HG03159 (cell line): ENCODE measurements around the gene UBL4B.
"Not testable (repeated sequence)": the region's sequence is repeated elsewhere in the genome, so short reads cannot be mapped to it uniquely, and the experiment has no call there.

ENCODE experiments used
- ATAC-seq: cut with Tn5 transposase; IDR thresholded peaks from one replicate; pipeline ENCODE4 v1.9.1; 2021; ENCODE audit warnings: mild to moderate bottlenecking, moderate library complexity; ENCODE audit not compliant: unreplicated experiment

Gene UBL4B, protein sequence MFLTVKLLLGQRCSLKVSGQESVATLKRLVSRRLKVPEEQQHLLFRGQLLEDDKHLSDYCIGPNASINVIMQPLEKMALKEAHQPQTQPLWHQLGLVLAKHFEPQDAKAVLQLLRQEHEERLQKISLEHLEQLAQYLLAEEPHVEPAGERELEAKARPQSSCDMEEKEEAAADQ

DNA sequence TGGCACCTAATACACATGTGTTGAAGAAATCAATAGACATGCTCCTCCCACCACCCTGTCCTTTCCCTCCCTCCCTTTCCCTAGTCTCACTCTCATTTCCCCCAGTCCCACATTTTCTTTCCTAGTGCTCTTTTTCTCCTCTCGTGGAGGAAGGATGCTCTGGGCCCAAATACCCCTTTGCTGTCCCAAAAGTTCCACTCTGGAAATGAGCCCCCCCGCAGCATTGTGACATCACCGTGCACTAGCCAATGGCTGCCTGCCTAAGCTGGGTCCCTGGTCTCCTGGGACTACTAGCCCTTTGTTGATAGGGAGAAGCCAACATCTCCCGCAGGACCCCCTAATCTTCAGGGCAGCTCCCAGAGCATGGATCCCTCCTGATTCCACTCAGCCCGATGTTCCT lies at the start of gene UBL4B:
Gene UBL4B, plus strand, starts transcription at position 301 of the 400 bp plus-strand sequence. Its CDS starts 92 bp downstream, at position 393.
- no peak for ATAC-seq

DNA sequence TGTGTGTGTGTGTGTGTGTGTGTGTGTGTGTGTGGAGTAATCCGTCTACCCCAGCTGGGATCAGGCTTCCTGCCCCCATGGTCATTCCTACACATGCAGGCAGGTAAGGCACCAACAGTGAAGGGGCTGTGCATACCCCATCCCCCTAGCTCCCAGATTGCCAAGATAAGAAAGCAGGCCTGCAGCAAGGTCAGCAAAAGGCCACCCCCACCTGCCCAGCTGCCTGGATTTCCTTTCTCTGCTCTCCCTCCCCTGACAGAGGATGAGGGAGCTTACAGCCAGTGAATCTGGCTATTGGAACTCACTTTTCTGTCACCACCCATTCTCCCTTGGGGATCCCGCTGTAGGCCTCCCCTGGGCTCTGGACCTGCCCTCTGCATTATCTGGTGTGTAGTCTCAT lies 49.6 kb upstream of the UBL4B start:
- no peak for ATAC-seq

DNA sequence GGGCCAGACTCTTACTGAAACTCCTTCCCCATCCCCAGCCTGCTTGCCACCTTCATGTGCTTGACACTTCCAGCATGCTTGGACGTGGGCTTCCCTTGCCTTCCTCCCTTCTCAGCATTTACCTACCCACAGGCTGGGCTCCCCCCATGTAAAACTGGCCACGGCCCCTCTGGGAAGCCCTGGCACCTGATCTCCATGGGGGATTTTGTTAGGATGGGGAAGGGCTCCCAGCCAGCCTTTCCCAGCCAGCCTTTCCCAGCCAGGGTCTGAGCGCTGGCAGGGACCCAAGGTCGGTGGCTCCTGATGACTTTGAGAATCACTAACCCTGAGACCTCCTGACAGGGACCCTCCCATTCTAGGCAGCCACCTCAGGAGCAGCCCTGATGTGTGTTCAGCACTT lies 48.5 kb upstream of the UBL4B start:
- ATAC-seq = no peak

DNA sequence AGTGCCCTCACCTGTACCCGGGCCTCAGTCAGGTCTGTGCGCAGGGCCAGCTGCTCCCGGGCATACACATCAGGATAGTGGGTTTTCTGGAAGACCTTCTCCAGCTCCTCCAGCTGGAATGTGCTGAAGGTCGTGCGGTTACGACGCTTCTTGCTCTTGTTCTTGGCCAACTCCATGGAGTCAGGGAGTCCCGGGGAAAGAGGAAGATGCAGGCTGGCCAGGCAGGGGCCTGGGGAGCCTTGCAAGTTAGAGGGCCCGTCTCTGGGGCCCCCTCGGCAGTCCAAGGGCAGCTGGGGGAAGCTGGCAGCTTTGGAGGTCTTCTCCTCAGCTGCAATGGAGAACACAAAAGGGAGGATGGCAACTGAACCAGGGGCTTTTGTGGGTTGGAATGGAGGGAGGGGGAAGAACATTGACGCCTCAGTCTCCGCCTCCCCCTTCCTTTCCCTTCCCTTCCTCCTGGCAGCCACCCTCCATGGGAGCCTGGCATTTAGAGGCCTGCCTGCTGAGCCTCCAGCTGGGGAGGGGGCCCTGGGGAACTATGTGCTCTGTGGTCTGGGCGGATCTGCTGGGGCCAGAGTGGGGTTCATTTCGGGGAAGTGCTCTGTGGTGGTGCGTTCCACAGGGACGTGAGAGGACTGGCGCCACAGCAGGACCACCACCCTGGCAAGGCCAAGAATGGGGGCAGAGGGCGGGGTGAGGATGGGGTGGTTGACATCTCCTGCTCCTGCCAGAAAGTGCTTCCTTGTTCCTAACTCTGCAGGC lies 47.5 kb upstream of the UBL4B start:
- ATAC-seq = no peak

DNA sequence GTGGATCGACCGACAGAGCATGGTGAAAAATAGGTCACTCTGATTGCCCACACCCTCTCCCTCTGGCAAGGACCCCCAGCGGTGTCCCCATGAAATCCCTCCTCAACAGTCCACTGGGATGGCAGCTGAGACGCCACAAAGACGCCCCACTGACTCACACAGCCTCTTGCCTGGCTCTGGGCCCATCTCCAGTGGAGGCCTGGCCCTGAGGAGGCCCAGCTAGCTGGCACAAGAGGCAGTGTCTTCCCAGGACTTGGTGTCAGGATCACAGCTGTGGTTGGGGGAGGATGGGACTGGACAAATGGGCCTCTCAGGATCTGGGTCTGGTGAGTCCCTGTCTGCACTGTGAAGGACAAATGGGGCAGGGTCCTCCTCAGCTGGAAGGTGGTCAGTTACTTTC lies 46.4 kb upstream of the UBL4B start:
- no peak for ATAC-seq

DNA sequence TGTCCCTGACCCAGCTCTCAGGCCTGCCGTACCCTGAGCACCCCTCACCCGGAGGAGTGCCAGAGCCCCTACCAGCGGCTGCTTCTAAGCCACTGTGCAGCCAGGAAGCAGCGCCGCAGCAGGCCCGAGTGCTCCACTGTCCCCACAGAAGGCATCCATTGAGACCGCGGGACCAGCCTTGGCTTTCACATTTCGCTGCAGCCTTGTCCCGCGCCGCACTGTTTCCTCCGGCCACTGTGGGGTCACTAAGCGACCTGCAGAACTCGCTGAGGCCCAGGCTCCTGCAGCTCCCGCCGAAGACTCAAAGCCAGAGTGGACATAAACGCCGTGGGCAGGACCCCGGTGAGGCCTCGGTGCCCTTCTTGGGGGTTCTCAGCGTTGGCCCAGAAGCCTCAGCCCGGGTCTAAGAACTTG lies 44.8 kb upstream of the UBL4B start:
- no peak for ATAC-seq

DNA sequence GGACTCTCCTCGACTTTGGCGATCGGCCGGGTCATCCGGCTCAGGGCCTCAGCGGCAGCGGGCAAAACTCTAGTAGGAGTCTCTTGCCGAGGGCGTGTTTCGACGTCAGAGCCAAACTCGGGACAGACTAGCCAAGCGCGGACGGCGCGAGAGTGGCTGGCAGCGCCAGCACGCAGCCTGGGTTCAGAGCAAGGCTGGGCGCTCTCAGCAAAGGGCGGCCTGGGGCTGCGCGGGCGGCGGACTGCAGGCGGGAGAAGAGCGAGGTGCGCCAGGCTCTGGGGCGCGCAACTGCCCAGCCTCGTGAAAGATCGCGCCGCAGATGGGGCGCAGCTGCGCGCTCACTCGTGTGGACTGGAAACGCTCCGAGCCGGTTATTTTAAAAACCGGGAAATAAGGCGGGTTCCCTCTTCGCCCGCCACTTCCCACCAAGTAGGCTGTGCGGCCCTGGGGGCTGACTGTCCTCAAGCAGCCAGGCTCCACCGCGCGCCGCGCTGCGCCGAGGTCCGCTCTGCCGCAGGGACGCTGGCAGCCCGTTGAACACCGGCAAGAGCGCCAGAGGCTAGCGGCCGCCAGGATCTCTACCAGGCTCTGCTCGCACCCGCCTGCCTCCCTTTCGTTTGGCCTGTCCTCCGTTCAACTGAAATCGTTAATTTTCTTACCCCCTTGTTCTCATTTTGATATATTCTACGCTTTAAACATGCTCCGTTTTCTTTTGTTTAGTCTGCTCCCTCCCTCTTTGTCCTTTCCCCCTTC lies 44.2 kb upstream of the UBL4B start:
- ATAC-seq = no peak

DNA sequence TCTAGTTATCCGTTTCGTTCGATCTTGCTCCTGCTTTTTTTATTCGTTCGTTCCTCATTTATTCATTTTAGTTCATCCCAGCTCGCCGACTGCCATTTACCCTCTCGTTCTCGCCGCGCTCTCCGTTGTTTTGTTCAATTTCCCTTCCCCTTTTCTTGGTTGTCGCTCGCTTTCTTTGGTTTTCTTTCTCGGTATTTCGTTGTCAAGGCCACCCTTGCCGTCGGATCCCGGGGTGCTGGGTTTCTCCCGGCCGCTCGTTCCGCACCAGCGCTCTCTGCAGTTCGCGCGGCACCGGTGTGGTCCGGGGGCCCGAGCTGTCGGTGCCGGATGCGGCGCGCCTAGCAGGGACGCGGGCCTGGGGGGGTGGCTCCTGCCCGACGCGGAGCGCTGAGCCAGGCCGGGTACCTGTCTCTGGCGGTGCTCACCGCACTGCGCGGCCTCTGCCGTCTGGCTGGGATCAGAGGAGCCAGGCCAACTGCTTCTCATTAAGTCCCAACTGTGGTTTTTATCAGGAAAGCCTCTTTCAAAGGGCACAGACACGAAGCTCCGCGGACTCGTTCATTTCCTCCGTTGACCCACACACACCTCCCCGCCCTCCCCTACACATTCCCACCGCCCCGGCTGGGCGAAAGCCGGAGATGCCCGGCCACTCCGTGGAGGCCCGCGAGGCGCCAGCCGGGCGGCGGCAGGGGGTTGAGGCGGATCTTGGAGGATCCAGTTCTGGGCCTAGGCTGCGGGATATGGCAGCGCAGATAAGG lies 43.4 kb upstream of the UBL4B start:
- no peak for ATAC-seq

DNA sequence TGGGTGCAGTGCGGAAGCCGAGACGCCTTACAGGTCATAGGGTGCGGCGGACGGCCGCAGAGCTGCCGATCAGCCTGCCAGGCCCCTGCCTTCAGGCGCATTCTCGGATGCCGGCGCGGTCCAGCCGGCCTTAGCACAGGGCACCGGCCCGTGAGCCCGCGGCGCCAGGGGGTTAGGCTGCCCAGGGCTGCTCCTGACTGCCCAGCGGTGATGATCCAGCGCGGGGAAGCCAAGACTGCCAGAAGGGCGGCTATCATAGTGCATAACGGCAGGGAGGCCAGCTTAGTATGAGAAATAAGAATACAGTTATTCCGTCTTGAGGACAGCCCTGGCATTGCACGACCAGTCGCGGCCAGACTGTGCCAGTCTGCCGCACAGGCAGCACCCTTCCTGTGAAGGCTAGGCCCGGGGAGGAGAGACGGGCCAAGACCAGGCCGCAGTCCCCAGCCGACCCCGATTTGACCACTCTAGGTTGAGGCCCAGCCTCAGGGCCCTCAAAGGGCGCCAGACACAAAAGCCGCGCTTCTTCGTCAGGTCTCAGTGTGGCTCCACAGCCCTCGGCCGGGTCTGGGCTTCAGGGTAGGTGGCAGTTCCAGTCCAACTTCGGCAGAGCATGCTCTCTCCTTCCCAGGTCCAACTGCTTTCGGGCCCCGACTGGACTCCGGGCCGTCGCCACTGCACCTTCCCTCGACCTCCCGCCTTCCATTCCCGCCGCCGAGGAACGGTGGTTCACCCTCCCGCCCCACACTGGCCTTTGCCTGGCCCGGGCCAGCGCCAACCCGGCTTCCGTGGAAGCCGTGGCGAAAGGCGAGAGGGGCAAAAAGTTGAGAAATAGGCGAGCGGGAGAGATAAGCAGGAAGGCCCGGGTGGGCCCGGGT lies 42.6 kb upstream of the UBL4B start:
- ATAC-seq = no peak

DNA sequence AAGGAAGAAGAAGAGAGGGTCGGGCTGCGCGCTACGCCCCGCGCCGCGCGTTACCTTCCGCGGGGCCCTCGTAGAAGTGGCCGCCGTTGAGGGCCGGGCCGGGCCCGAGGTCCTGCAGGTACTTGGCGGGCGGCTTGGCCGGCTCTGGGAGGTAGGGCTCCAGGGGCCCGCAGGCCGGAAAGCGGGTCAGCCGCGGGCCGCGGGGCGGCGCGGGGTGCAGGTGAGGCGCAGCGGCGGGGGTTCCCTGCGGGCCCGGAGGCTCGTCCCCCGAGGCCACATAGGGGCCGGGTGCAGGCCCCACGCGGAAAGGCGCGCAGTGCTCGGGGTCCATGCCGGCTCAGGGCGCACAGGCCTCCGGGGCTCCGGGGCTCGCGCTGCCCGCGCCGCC lies 42.0 kb upstream of the UBL4B start:
- ATAC-seq = no peak

DNA sequence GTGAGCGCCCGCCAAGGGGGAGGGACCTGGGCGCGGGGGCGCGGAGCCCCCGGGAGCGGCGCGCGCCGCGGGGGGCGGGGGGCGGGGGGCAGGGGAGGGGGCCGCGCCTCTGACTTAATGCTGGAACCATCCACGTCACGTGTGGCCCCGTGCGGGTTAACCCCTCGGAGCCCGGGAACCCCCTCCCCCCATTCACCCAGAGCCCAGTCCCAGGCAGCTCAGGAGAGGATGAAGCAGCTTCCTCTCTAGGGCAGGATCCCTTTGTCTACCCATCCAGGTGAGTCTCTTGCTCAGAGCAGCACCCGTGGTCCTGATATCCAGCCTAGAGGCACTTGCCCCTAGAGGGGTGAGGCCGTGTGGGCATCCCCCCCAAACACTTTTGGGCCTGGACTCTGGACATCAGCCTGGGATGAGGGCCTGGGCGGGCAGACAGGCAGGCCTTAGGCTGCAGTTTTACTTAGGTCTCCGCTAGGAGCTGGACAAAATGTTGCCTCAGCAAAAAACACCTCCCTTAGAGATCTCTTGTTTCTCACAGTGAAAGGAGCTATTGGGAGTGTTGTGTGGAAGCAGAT lies 41.5 kb upstream of the UBL4B start, which contains the start of gene ALX3:
Gene ALX3, minus strand, starts transcription at position 2 of the 572 bp plus-strand sequence. CDS start 60 bp downstream, outside the sequence.
- no peak for ATAC-seq

DNA sequence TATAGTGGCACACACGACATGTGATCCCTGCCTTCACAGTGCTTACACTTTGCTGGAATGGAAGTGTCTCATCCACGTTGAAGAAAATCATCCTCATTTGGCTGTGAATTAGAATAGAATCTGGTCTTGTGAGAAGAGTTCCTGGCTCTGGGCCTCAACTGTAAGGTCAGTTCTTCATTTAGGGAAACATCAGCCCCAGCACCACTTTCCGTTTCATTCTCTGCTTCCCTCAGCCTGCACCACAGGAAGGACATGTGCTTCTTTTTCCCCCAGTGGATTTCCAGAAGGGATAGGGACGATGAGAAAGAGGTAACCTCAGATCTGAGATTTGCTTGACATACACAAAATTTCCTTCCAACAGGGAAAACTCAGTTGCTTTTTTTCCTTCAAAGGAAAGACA lies 38.1 kb upstream of the UBL4B start:
- ATAC-seq = no peak

DNA sequence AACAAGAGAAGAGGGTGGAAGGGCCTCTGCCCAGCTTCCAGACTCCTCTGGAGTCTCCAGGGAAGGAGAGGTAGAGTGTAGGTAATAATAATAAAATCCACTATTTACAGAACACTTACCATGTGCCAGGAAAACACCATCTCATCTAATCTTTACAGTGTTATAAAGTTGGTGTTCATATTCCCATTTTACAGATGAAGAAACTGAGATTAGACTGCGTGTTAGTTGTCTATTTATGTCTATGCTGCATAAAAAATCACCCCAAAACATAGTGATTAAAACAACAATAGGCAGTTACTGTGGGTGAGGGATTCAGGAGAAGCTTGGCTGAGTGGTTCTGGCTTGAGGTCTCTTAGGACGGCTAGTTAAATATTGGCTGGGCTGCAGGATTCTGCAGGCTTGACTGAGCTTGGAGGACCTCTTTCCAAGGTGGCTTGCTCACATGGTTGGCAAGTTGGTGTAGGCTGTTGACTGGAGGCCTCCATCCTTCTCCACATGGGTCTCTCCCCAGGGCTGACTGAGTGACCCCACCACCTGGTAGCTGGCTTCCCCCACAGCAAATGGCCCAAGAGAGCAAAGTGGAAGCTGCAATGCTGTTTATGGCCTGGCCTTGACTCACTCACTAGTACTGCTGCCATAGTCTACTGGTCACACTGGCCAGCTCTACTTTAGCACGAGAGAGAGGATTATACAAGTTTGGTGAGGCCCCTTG lies 35.3 kb upstream of the UBL4B start:
- no peak for ATAC-seq

DNA sequence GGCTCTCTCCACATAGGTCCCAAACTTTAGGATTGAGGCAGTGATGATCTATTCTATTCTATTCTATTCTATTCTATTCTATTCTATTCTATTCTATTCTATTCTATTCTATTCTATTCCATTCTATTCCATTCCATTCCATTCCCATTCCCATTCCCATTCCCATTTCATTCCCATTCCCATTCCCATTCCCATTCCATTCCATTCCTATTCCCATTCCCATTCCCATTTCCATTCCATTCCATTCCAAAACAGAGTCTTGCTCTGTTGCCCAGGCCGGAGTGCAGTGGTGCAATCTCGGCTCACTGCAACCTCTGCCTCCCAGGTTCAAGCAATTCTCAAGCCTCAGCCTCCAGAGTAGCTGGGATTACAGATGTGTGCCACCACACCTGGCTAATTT lies 32.2 kb upstream of the UBL4B start:
- not testable (repeated sequence) for ATAC-seq

DNA sequence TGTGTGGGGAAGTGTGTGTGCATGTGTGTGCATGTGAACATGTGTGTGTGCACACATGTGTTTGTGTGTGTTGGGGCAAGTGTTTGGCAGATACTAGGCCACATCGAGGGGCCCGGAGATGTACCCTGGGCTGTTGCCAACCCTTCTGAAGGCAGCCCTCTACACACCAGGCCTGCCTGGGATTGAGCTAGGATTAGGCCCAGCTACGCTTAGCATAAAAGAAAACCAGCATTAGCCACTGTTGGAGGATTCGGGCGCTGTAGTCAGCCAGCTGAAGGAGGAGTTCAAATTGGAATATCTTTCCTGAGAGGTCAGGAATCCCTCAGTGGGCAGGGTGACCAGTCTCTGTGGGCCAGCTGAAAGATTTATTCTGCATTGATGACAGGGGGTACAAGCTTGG lies 31.2 kb upstream of the UBL4B start:
- no peak for ATAC-seq

DNA sequence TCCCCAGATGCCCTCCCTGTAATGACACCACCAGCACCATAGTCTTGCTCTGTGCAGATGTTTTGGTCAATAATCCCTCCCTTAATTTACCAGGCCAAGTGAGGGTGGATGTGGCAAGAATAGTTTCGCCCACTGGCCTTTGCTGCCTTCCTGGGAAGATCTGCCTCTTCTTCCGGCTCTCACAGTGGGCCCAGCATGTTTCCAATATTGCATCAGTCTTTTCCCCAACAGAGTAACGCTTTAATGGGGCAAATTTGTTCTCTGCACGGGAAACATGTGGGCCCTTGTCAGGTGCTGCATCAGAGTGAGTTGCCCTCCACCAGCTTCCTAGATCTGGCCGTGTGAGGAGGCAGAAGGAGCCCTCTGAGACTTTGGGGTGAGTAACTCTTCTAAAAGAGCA lies 29.8 kb upstream of the UBL4B start:
- no peak for ATAC-seq

DNA sequence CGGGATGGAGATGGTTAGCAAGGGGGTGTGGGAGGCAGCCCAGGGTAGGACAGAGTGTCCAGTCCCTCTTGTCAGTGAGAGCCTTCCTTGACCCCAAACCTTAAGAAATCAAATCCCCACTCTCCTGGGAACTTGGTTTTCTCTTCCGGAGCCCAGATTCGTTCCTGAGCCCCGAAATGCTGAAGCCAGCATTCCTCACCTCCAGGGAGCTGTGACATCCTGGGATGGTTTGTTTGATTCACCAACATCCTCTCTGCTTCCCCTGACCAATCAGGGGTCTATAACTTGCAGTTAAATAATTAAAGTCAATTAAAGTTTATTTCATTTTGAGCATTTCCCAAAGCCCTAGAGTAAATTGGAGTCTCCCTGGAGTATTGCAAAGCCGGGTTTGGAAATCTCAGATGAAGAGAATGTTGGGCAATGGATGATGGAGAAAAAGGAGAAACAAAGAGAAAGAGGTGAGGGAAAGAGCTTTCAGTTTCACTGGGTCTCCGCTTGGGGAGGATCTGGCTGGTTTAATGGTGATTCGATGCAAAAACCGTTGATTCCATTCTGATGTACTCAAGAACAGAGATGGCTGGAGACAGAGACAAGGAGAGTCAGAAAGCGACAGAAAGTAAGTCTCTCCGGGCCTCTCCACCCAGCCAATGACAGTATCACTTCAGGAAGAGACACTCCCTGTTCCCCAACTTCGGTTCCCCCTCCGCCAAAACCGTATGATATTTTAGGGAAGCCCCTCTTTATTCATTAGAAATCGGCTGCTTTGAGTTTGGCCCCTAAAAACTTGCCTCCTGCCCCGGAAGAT lies 29.0 kb upstream of the UBL4B start:
- ATAC-seq = no peak

DNA sequence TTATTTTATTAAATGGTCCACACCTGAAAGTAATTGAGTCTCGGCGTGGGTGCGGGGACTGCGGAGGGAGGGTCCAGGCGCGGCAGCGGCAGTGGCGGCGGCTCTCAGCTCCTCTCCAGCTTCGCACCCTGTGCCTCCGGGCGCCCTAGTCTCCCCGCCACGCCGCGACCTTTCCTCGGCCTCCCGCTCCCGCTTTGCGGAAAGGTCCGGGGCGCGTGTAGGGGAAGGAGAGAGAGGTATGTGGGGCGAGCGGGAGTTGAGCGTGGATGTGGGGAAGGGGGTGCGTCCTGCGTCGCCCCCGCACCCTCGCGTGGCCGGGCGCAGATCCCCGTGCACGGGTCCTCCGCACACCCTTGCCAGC lies 28.4 kb upstream of the UBL4B start:
- ATAC-seq = no peak
